Embryonic facial prominence (tissue), 1 donor: ENCODE data around the gene SUCLA2.

Experiments used
- DNase-seq: peaks from one replicate; pipeline ENCODE4 v3.0.0-alpha.2; 2016; ENCODE audit errors: extremely low spot score

SUCLA2 gene

DNA sequence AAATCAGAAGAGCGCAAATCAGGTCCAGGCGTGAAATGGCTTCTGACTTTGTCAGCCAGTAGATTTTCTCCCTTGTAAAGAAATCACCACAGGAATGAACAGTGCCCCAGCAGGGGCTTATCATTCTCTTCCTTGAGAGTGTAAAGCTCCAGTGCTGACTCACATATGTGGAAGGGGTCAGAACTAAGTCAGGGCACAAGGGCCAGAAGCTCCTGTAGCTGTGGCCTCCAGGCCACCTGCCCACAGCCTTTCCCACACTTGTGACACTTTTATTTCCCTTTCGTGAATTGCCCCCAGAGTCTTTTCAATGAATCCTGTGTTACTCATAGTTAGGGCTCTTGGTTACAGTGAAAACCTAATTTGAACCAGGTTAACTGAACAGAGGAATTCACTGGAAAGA is 99.6 kb downstream of the SUCLA2 start:
- no peak for DNase-seq

DNA sequence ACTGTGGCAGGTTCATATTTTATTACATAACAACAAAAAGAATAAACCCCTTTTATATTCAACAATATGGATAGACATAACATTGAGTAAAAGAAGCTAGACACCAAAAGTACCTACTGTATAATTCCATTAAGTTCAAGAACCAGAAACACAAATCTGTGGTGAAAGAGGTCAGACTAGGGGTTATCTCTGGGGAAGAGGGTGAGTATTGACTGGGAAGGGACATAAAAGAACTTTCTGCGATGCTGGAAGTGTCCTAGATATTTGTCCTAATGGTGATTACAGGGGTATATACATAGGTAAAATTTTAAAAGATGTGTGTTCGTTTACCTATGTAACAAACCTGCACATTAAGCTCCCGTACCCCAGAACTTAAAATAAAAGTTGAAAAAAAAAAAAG is 103.0 kb downstream of the SUCLA2 start:
- no peak for DNase-seq

DNA sequence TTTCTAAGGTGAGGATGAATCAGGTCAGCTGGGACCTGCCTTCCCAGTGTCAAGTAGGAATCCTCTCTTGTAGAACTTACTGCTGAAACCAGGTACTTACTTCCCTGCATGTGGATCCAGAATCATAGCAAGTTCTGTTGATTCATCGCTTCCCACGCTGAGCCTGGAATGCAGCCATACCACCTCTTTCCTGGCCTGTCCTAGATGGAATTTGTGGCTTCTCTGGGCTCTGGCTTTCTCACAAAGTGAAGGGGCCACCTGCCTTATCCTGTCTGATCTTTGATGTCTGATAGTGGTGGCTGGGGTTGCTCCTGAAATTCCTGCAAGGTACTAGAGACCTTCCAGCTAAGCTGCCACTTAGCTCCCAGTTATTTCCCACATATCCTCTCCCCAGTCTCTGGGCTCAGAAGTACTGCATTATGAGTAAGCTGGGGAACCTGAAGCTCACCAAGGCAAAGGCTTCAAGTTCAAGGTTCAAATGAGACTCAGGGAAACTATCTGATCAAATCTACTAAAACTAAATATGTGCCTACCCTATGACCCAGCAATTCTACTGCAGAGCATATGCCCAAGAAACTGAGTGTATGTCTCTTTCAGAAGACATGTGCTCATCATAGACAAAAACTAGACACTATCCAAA is 103.5 kb downstream of the SUCLA2 start:
- no peak for DNase-seq

- DNase-seq = no peak
Observed at GRCh38 chr13:47896546-47896945, 104.5 kb downstream of the SUCLA2 start.

DNA sequence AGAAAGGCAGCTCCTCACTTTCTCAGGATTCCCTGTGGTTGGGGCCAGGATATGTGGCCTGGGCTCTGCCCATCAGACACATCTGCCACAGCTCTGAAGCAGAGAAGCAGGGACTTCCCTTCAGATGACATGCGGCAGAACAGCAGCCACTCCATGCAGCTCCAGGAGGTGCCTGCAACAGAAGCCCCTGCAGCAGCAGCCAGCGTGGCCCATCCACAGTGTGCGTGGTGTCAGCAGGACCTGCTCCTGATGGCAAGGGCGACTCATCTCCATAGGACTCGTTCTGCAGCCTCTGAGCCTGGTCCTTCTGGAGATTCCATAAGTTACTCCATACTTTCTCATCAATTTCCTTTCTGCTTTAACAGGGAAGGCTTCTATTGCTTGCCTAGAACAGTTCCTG is 105.0 kb downstream of the SUCLA2 start:
- no peak for DNase-seq

GRCh38 chr13:47893527-47893926 is 107.5 kb downstream of the SUCLA2 start:
- DNase-seq = no peak
